Spleen (tissue), 11 donors: ENCODE measurements around the gene CCDC81. TPM values are rescaled to one million over a fixed set of nuclear protein-coding genes. Genes with fewer than 3 reads are reported as not detected.

Experiments
- DNase-seq: peaks from one replicate; pipeline ENCODE4 v3.0.0-alpha.2; 2020
- H3K27ac ChIP-seq, 8 donors: fragments of 200-600 bp; sonication (generic) in 7 of 8; 1 replicate in 4 of 8; 2 replicates in 4 of 8; pipeline versions ENCODE4 v1.5.0 to v1.8.0; 2016 to 2021; ENCODE audit warnings: inconsistent platforms in 4 of 8, mild to moderate bottlenecking in 4 of 8, moderate library complexity in 1 of 8
- H3K27me3 ChIP-seq, 7 donors: fragments of 200-600 bp; sonication (generic) in 6 of 7; replicated peaks in 1 of 7; 1 replicate in 4 of 7; 2 replicates in 3 of 7; pipeline versions ENCODE4 v1.5.0 to v1.8.0; 2016 to 2021; ENCODE audit warnings: inconsistent platforms in 3 of 7, mild to moderate bottlenecking in 1 of 7
- H3K36me3 ChIP-seq, 6 donors: fragments of 200-600 bp; sonication (generic) in 5 of 6; 1 replicate in 4 of 6; 2 replicates in 2 of 6; pipeline versions ENCODE4 v1.5.0 to v1.8.0; 2016 to 2021; ENCODE audit warnings: inconsistent platforms in 2 of 6
- H3K4me1 ChIP-seq, 6 donors: fragments of 200-600 bp; sonication (generic) in 5 of 6; 1 replicate in 3 of 6; 2 replicates in 3 of 6; pipeline versions ENCODE4 v1.5.0 to v1.8.0; 2016 to 2021; ENCODE audit warnings: inconsistent platforms in 3 of 6
- H3K4me3 ChIP-seq, 8 donors: fragments of 200-600 bp; sonication (generic) in 7 of 8; 1 replicate in 4 of 8; 2 replicates in 4 of 8; pipeline versions ENCODE4 v1.5.0 to v1.8.0; 2016 to 2021; ENCODE audit warnings: inconsistent platforms in 4 of 8, mild to moderate bottlenecking in 4 of 8, moderate library complexity in 2 of 8
- H3K9me3 ChIP-seq, 8 donors: fragments of 200-600 bp; sonication (generic) in 7 of 8; 1 replicate in 4 of 8; 2 replicates in 4 of 8; pipeline versions ENCODE4 v1.5.0 to v1.8.0; 2016 to 2021; ENCODE audit warnings: inconsistent platforms in 4 of 8
- POLR2A ChIP-seq, 3 donors: fragments of 450-650 bp; IDR thresholded peaks; one replicate each; pipeline ENCODE4 v1.5.1; 2017; ENCODE audit warnings: antibody characterized with exemption in 3 of 3, mild to moderate bottlenecking in 1 of 3
- POLR2AphosphoS5 ChIP-seq, 3 donors: sonication (generic); formaldehyde crosslinking; IDR thresholded peaks; one replicate each; pipeline ENCODE4 v1.5.1; 2017; ENCODE audit warnings: antibody characterized with exemption in 3 of 3
- WGBS, 5 donors: extraction: QIAGEN DNeasy Blood & Tissue Kit in 3 of 5; methylation state at CpG; one replicate each; pipeline versions ENCODE4 v1.1.5 to v1.1.7; 2013 to 2018; 5-methylcytosine and 5-hydroxymethylcytosine counted together
- intact Hi-C: fragments of 100-400 bp; cut with DNase I; formaldehyde crosslinking; loops from one replicate; pipeline ENCODE4 v1.15.0; 2023; ENCODE audit warnings: low total_unique reads
- polyA plus RNA-seq, 3 donors: library from polyadenylated mRNA; stranded (reverse); fragments of 200-250 nt; gene quantifications; one replicate each; pipeline ENCODE4 v1.2.1, GENCODE V29; 2013
- total RNA-seq, 7 donors: library from RNA; depleted of rRNA in 3 of 7; stranded (reverse); fragments of >200 nt in 3 of 7; fragmentation: NEBNext Ultra II Directional in 4 of 7; extraction: Animal tissue kit (Norgen Biotek cat#: 25700) in 4 of 7; gene quantifications; one replicate each; pipeline versions ENCODE4 v1.1.0 to v1.2.1, GENCODE V29; 2016 to 2021
- TF ChIP-seq, protein P1 (sequence below), 11 experiments: fragments of 200-600 bp in 7 of 11; fragments of 450-650 bp in 4 of 11; sonication (generic) in 4 of 11; IDR thresholded peaks in 8 of 11; conservative IDR thresholded peaks in 3 of 11; 1 replicate in 7 of 11; 2 replicates in 4 of 11; pipeline versions ENCODE4 v1.4.0 to v1.8.0; 2016 to 2021; ENCODE audit warnings: antibody characterized with exemption in 11 of 11, inconsistent platforms in 4 of 11, mild to moderate bottlenecking in 1 of 11
- donor health status: healthy with polysubstance abuse.
- donor health status: DM: no; HTN: no; CAD: no; lungs with moderate emphysema.
- donor health status: DM: no; HTN: no; CAD: no.
- donor health status: Bipolar disorder and iron deficiency.
- donor health status: healthy.
- donor health status: DM: no; HTN: no; CAD: no.
- donor health status: DM: yes; HTN: yes; CAD: no.

The CCDC81 gene
- total and polyA plus RNA-seq, 10 donors, result 0.46 to 3.2 (median 0.83) TPM; not detected in 1

DNA sequence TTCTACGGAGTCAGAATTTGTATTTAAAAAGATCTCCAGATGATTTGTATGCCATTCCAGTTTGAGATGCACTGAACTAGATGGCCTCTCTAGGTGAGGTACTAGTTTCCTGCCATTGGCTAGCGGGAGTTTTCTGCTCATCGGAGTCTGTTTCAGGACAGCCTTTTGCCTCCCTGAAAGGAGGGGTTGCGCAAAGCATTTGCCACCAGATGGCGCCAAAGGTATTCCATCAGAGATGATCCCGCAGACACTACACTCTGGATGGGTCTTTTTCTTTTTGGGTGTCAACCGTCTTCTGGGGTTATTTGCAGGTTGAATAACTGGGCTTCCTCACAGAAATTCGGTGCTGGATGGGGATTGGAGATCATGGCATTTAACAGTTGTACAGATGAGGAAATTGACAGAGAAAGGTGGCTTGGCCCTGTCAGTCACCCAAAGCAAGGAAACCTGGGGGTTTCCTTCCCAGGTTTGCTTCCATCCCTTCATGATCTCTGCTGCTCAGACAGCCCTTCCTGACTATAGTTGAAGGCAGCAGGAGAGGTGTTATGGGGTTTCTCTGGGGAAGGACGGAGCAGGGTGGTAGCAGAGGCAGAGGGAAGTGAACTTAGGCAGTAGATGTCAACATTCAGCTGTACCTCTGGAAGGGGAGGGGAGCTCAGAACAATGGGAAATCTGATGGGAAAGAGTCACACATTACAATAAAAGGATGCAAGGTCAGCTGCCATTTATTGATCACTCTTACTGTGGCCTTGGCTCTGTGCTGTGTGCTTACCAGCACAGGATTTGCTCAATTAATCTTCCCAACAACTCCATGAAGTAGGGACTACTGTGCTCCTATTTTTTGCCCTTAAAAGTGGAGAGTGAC lies 81.6 kb downstream of the CCDC81 start:
- H3K4me1 ChIP-seq, result peaks cover 0 to 26% (median 15%) of the 10 kb centered on the region in 6 donors
- no peaks in the 10 kb centered on the region for H3K9me3 ChIP-seq
- DNase-seq, result peak; percentile 87
- H3K36me3 ChIP-seq, result no peaks in the 10 kb centered on the region
- TF ChIP-seq, protein P1, sequence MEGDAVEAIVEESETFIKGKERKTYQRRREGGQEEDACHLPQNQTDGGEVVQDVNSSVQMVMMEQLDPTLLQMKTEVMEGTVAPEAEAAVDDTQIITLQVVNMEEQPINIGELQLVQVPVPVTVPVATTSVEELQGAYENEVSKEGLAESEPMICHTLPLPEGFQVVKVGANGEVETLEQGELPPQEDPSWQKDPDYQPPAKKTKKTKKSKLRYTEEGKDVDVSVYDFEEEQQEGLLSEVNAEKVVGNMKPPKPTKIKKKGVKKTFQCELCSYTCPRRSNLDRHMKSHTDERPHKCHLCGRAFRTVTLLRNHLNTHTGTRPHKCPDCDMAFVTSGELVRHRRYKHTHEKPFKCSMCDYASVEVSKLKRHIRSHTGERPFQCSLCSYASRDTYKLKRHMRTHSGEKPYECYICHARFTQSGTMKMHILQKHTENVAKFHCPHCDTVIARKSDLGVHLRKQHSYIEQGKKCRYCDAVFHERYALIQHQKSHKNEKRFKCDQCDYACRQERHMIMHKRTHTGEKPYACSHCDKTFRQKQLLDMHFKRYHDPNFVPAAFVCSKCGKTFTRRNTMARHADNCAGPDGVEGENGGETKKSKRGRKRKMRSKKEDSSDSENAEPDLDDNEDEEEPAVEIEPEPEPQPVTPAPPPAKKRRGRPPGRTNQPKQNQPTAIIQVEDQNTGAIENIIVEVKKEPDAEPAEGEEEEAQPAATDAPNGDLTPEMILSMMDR (IDR thresholded peaks at IDR 0.05 in 8 of 11, conservative IDR thresholded peaks at IDR 0.05 in 3 of 11), result peak; percentile 72 to 92 (median 88)
- TF ChIP-seq POLR2AphosphoS5 (IDR thresholded peaks at IDR 0.05), result no peak
- H3K4me3 ChIP-seq, result no peak overlapping the region
- 16 to 24% (median 18%) methylated on average over 9 of the region's 9 CpGs for whole genome bisulfite sequencing, 5 donors
- H3K27me3 ChIP-seq, result no peaks in the 10 kb centered on the region
- intact Hi-C loops, result loop anchor here (5.0 to 10.0 kb wide), 2 partner anchors 148 to 361 kb away; no protein-coding TSS in a partner anchor
- peak overlapping the region in 5 of 8 donors; percentile 10 to 63 (median 28) for H3K27ac ChIP-seq

DNA sequence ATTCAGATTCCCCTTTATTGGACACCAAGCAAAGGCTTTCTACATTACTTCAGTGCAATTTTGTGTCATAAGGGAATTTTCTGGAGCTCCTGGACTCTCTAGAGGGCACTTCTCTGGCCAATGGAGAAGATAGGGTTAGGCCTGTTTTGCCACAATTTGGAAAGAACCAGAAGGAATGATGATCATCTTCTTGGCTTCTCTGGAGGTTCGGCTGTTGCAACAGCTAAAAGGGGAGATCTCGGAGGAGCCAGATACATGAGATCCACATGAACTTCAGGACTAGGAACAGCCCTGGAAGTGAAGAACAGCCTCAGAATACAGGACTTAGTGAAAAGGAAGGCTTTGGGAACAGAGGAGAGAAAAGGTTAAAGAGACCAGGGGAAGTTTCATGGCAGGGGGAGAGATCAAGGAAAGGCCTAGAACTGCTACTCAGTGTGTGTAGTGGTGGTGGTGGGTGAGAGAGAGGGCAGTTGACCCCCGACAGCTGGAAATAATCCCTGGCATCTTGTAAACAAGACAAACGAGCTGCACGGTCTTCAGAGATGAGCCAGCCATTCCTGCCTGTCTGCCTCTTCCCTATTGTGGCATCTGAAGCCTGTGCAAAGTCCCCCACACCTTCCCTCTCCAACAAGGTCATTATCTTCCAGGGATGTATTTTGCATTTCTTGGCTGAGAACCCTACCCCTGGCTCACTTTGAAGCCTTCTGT lies 83.8 kb downstream of the CCDC81 start:
- TF ChIP-seq, protein P1 (IDR thresholded peaks at IDR 0.05 in 8 of 11, conservative IDR thresholded peaks at IDR 0.05 in 3 of 11), result no peak
- DNase-seq, result no peak
- Histone ChIP-seq H3K9me3 (no peaks in the 10 kb centered on the region), H3K4me1 (peaks cover 0 to 31% (median 17%) of the 10 kb centered on the region in 6 donors), H3K27me3 (no peaks in the 10 kb centered on the region), H3K36me3 (no peaks in the 10 kb centered on the region), H3K27ac (peak overlapping the region in 3 of 8 donors; percentile 3 to 51 (median 22)), H3K4me3 (no peak overlapping the region)
- WGBS, 5 donors, result 84 to 90% (median 86%) methylated on average over 5 of the region's 5 CpGs
- intact Hi-C loops, result loop anchor here (5.0 to 10.0 kb wide), 2 partner anchors 146 to 359 kb away; no protein-coding TSS in a partner anchor

DNA sequence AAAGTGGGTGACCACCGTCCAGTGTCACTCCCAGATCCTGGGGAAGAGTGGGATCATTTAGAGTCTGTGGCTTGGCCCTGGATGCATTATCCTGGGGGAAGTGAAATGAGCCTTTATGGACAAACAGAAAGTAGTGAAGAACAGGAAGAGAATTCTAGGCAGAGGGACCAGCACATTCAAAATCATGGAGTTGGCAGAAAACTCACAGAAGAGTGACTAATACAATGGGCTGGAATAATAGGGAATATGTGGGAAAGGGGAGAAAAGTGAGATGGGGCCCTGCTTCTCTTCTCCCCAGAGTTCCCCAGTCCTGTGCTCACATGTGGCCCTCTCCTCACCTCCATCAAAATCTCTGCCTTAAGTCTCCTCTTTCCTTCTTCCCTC lies 84.3 kb downstream of the CCDC81 start:
- intact Hi-C loops, result loop anchor here (5.0 to 10.0 kb wide), 2 partner anchors 146 to 358 kb away; no protein-coding TSS in a partner anchor
- Histone ChIP-seq H3K4me3 (no peak overlapping the region), H3K27me3 (no peaks in the 10 kb centered on the region), H3K9me3 (no peaks in the 10 kb centered on the region), H3K27ac (peak overlapping the region in 2 of 8 donors; percentile 22 to 51), H3K4me1 (peaks cover 0 to 31% (median 17%) of the 10 kb centered on the region in 6 donors), H3K36me3 (no peaks in the 10 kb centered on the region)
- 83 to 92% (median 88%) methylated on average over 1 of the region's 1 CpG for WGBS, 5 donors
- TF ChIP-seq POLR2A (IDR thresholded peaks at IDR 0.05) (no peak), POLR2AphosphoS5 (IDR thresholded peaks at IDR 0.05) (no peak)
- TF ChIP-seq, protein P1 (IDR thresholded peaks at IDR 0.05 in 8 of 11, conservative IDR thresholded peaks at IDR 0.05 in 3 of 11), result no peak
- DNase-seq, result no peak
